Stomach smooth muscle (tissue), 2 donors: Measurements from ENCODE around the gene MAN1C1.
"Not testable (repeated sequence)": the region's sequence is repeated elsewhere in the genome, so short reads cannot be mapped to it uniquely, and the experiment has no call there.

Experiments used
- H3K27ac ChIP-seq: one replicate; pipeline ENCODE4 v1.7.0; 2013; ENCODE audit warnings: mild to moderate bottlenecking, low read length, inconsistent platforms
- H3K27me3 ChIP-seq, 2 donors: one replicate each; pipeline ENCODE4 v1.7.0; 2013; ENCODE audit warnings: low read length in 2 of 2; ENCODE audit not compliant: insufficient read depth in 2 of 2, control insufficient read depth in 1 of 2
- H3K36me3 ChIP-seq, 2 donors: one replicate each; pipeline ENCODE4 v1.7.0; 2013; ENCODE audit warnings: low read length in 2 of 2; ENCODE audit not compliant: control insufficient read depth in 2 of 2, insufficient read depth in 2 of 2
- H3K4me1 ChIP-seq: one replicate; pipeline ENCODE4 v1.7.0; 2013; ENCODE audit warnings: low read length; ENCODE audit not compliant: control insufficient read depth, insufficient read depth
- H3K4me3 ChIP-seq, 2 donors: one replicate each; pipeline ENCODE4 v1.7.0; 2013; ENCODE audit warnings: low read length in 2 of 2
- H3K9ac ChIP-seq, 2 donors: one replicate each; pipeline ENCODE4 v1.7.0; 2013; ENCODE audit warnings: low read length in 2 of 2, mild to moderate bottlenecking in 1 of 2
- H3K9me3 ChIP-seq, 2 donors: one replicate each; pipeline ENCODE4 v1.7.0; 2013; ENCODE audit warnings: low read length in 2 of 2; ENCODE audit not compliant: control insufficient read depth in 2 of 2
- donor health status: healthy.
- donor health status: Pancreatic carcinoma.

Gene MAN1C1

DNA sequence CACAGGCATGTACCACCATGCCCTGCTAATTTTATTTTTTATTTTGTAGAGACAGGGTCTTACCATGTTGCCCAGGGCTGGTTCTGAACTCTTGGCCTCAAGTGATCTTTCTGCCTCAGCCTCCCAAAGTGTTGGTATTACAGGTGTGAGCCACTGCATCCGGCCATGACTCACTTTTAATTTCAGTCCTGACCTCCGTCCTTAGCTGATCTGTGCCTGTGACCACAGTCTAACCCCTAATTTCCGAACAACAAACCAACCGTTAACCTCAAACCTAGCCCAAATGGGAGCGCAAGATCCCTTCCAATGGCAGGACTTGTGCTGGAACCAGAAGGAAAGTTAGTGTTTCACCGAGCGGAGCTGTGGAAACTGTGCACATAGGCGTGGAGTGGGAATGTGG is 29.3 kb upstream of the MAN1C1 start:
- H3K36me3 ChIP-seq, result no peaks in the 10 kb centered on the region
- H3K9ac ChIP-seq, result no peak overlapping the region
- no peak overlapping the region for H3K27ac ChIP-seq
- H3K27me3 ChIP-seq, result no peaks in the 10 kb centered on the region
- H3K4me1 ChIP-seq, result peaks cover 15% of the 10 kb centered on the region
- H3K4me3 ChIP-seq, result no peak overlapping the region
- H3K9me3 ChIP-seq, result no peaks in the 10 kb centered on the region

DNA sequence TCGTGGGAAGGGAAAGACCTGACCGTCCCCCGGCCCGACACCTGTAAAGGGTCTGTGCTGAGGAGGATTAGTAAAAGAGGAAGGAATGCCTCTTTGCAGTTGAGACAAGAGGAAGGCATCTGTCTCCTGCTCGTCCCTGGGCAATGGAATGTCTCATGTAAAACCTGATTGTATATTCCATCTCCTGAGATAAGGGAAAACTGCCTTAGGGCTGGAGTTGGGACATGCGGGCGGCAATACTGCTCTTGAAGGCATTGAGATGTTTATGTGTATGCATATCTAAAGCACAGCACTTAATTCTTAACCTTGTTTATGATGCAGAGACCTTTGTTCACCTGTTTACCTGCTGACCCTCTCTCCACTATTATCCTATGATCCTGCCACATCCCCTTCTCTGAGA is 28.4 kb upstream of the MAN1C1 start:
- H3K27ac ChIP-seq, H3K9ac ChIP-seq, H3K4me3 ChIP-seq, H3K36me3 ChIP-seq, H3K27me3 ChIP-seq, H3K9me3 ChIP-seq: not testable (repeated sequence)
- peaks cover 15% of the 10 kb centered on the region for H3K4me1 ChIP-seq

DNA sequence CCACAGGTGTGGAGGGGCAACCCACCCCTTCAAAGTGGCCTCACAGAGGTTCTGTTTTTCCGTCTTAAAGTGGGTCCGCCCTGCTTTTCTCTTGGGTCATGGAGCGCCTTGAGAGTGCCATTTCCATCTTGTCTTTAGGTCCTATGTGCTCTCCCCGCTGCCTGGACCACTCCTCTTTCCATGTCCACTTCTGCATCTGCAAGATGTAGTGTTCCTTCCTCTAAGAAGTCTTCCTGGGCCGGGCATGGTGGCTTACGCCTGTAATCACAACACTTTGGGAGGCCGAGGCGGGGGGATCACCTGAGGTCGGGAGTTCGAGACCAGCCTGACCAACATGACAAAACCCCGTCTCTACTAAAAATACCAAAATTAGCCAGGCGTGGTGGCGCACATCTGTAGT is 27.8 kb upstream of the MAN1C1 start:
- H3K9ac ChIP-seq, H3K27me3 ChIP-seq, H3K36me3 ChIP-seq, H3K27ac ChIP-seq, H3K4me3 ChIP-seq, H3K9me3 ChIP-seq: not testable (repeated sequence)
- H3K4me1 ChIP-seq, result peaks cover 15% of the 10 kb centered on the region

DNA sequence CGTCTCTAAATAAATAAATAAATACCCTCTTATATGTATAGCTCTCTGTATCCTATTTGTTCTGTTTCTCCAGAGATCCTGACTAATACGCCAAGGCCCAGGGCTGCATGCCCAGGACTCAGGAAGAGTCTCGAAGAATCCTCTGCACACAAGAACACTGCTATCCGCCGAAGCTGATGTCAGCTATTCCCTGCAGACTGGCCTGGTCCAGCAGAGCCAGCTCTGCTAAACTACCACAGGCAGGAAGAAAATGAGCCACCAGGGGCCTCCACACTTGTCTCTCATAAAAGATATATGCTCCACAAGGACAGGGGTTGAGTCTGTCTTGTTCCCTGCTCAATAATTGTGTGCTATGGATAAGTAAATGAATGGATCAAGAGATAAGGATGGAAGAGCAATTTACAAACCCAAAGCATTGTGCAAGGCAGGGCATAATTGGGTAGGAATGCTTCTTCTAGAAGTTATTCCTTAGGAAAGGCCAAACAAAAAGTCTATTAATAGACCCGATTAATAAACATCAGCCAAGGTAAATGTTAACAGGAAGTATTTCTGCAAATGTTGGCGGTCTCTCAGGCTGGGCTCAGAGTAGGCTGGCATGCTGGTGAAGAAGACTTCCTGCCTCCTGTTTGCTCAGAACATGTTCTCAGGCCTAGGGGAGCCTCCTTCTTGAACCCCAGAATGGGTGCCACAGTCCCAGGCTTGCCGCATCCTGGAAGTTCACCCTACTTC is 26.3 kb upstream of the MAN1C1 start:
- H3K27ac ChIP-seq, result peak overlapping the region; percentile 49

DNA sequence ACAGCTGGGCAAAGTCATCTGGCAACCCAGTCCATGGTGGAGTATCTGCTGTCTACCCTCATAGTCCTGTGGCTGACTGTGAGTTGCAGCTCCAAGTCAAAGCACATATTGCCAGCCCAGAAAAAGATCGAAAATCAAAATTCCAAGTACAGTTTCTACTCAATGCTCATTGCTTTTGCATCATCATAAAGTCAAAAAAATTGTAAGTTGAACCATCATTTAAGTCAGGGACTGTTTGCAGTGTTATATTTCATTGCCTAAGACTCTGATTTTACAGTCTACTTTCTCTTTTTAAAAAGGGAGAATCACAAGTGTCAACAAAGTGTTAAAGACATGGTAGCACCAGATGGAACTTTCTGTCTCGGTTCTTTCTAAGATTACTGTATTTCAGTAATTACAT is 22.7 kb upstream of the MAN1C1 start:
- no peaks in the 10 kb centered on the region for H3K36me3 ChIP-seq
- peaks cover 15% of the 10 kb centered on the region for H3K4me1 ChIP-seq
- no peak overlapping the region for H3K27ac ChIP-seq
- H3K4me3 ChIP-seq, result no peak overlapping the region
- H3K9ac ChIP-seq, result no peak overlapping the region
- no peaks in the 10 kb centered on the region for H3K27me3 ChIP-seq
- H3K9me3 ChIP-seq, result no peaks in the 10 kb centered on the region

More for the DNA sequence above, 26.3 kb upstream of the MAN1C1 start:
- H3K4me1 ChIP-seq, result peaks cover 15% of the 10 kb centered on the region
- no peaks in the 10 kb centered on the region for H3K9me3 ChIP-seq
- no peaks in the 10 kb centered on the region for H3K27me3 ChIP-seq
- peak overlapping the region in 1 of 2 donors; percentile 3 for H3K4me3 ChIP-seq
- no peaks in the 10 kb centered on the region for H3K36me3 ChIP-seq
- no peak overlapping the region for H3K9ac ChIP-seq

DNA sequence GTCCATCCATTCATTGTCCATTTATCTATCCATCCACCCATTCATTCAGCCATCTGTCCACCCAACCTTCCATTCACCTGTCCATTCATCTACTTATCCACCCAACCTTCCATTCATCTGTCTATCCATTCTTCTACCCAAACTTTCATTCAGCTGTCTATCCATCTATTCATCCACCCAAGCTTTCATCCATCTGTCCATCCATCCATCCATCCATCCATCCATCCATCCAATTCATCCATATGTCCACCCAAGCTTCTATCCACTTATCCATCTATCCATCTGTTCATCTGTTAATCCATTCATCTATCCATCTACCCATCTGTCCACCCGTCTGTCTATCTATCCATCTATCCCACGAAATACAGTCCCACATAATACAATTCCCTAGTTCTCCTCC is 21.6 kb upstream of the MAN1C1 start:
- no peak overlapping the region for H3K9ac ChIP-seq
- no peak overlapping the region for H3K4me3 ChIP-seq
- peaks cover 11% of the 10 kb centered on the region for H3K4me1 ChIP-seq
- no peaks in the 10 kb centered on the region for H3K36me3 ChIP-seq
- H3K9me3 ChIP-seq, result no peaks in the 10 kb centered on the region
- no peaks in the 10 kb centered on the region for H3K27me3 ChIP-seq
- H3K27ac ChIP-seq, result no peak overlapping the region

DNA sequence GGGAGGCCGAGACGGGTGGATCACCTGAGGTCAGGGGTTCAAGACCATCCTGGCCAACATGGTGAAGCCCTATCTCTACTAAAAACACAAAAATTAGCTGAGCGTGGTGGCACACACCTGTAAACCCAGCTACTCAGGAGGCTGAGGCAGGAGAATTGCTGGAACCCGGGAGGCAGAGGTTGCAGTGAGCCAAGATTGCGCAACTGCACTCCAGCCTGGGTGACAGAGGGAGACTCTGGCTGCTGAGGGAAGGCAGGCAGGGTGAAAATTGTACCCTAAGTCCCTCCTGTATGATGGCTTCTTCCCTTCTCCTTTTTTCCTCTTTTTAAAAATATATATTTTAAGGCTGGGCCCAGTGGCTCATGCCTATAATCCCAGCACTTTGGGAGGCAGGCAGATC is 19.9 kb upstream of the MAN1C1 start:
- not testable (repeated sequence) for H3K4me1 ChIP-seq, H3K27me3 ChIP-seq, H3K36me3 ChIP-seq, H3K9me3 ChIP-seq, H3K9ac ChIP-seq, H3K4me3 ChIP-seq, H3K27ac ChIP-seq

DNA sequence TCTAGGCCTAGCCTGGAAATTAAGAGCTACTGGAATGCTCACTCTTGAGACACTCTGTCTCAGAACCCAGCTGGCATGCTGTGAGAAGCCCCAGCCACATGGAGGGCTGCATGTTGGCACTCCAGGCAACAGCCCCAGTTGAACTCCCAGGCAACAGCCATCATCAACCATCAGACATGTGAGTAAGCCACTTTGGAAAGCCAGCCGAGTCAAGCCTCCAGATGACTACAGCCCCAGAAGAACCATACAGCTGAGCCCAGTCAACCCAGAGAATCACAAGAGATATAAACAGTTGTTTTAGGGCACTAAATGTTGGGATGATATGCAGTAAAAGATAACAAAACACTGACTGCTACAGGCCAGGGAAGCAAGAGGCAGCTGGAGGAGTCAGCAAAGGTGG is 17.7 kb upstream of the MAN1C1 start:
- no peak overlapping the region for H3K9ac ChIP-seq
- H3K4me1 ChIP-seq, result no peaks in the 10 kb centered on the region
- no peaks in the 10 kb centered on the region for H3K27me3 ChIP-seq
- H3K36me3 ChIP-seq, result no peaks in the 10 kb centered on the region
- H3K27ac ChIP-seq, result no peak overlapping the region
- H3K9me3 ChIP-seq, result no peaks in the 10 kb centered on the region
- no peak overlapping the region for H3K4me3 ChIP-seq

DNA sequence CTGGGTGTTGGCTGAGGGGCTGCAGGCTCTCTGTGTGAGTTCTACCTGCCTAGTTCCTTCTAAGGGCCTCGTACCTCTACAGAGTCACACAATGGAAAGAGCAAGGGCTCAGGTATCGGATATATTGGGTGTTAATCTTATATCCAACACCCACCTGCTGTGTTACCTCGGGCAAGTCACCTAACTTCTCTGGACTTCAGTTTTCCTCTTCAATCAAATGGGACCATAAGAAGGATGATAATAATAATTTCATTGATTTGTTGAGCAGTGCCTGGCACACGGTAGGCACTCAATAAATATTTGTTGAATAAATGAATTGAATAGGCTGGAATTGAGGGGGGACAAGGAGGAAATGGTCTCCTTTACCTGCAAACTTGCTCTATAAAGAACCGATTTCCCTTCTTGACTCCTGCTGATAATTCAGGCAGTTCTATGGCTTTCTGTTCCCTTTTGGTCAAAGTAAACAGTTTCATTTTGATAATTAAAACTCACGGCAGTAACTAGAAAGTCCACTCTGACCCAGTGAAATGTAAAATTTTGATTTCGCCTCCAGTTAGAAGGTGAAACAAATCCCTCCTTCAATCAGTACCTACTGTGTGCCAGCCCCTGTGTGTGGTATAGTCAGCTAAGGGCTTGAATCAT is 16.5 kb upstream of the MAN1C1 start:
- H3K27ac ChIP-seq, result no peak overlapping the region
- H3K27me3 ChIP-seq, result no peaks in the 10 kb centered on the region
- no peak overlapping the region for H3K9ac ChIP-seq
- H3K4me1 ChIP-seq, result no peaks in the 10 kb centered on the region
- no peak overlapping the region for H3K4me3 ChIP-seq
- H3K9me3 ChIP-seq, result no peaks in the 10 kb centered on the region
- no peaks in the 10 kb centered on the region for H3K36me3 ChIP-seq

DNA sequence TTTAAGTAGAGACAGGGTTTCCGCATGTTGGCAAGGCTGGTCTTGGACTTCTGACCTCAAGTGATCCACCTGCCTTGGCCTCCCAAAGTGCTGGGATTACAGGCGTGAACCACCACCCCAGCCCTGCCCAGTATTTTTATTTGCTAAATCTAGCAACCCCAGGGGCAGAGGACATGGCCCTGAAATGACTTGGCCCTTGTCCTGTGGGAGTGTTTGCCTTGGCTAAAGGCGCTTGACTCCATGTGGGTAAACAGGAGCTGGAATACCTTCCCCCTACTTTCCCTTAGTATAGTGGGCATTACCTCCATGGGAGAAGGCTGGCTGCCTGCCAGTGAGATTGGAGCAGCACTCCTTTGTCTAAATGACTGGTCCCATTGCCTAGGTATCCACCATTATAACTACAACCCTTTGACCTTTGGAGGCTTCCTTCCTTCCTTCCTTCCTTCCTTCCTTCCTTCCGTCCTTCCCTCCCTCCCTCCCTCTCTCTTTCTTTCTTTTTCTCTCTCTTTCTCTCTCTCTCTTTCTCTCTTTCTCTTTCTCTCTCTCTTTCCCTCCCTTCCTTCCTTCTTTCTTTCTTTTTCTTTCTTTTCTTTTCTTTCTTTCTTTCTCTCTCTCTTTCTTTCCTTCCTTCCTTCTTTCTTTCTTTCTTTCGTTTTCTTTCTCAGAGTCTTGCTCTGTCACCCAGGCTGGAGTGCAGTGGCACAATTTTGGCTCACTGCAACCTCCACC is 15.5 kb upstream of the MAN1C1 start:
- H3K9ac ChIP-seq, H3K4me3 ChIP-seq, H3K27me3 ChIP-seq, H3K4me1 ChIP-seq, H3K9me3 ChIP-seq, H3K36me3 ChIP-seq, H3K27ac ChIP-seq: not testable (repeated sequence)
